Gastrocnemius medialis (tissue), 4 donors: ENCODE data around the gene NRDE2.

Source experiments
- CTCF ChIP-seq, 5 experiments: fragments of 450-650 bp in 3 of 5; fragments of 200-600 bp in 2 of 5; sonication (generic) in 2 of 5; IDR thresholded peaks in 4 of 5; conservative IDR thresholded peaks in 1 of 5; 1 replicate in 4 of 5; 2 replicates in 1 of 5; pipeline ENCODE4 v1.5.1; 2016 to 2019; ENCODE audit warnings: antibody characterized with exemption in 5 of 5, mild to moderate bottlenecking in 3 of 5, moderate library complexity in 3 of 5
- POLR2A ChIP-seq, 2 donors: fragments of 450-650 bp; IDR thresholded peaks; one replicate each; pipeline ENCODE4 v1.6.1; 2017; ENCODE audit warnings: antibody characterized with exemption in 2 of 2, mild to moderate bottlenecking in 2 of 2, moderate library complexity in 2 of 2

DNA sequence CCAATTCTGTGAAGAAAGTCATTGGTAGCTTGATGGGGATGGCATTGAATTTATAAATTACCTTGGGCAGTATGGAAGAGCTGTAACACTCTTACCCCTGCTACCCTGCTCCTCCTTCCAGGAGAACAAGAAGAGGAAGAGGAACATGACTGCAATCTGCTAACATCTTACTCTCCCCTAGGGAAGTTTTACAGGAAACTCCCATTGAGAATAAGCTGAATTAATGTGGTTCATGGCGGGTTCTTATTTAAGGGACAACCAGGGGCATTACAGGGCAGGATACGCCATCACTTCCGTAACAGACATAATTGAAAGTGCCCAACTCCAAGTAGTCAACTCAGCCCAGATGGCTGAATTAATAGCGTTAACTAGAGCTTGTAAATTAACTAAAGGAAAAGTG, 84.8 kb downstream of the NRDE2 start:
- TF ChIP-seq CTCF (IDR thresholded peaks at IDR 0.05 in 4 of 5, conservative IDR thresholded peaks at IDR 0.05 in 1 of 5) (no peak), POLR2A (IDR thresholded peaks at IDR 0.05) (no peak)
